GM12875 (cell line): ENCODE data around the gene CALML6.

Experiments
- H3K4me3 ChIP-seq: one replicate; pipeline ENCODE4 v1.5.1; 2011; ENCODE audit warnings: low read depth, low read length, control low read depth
- TF ChIP-seq, protein P1 (sequence below): IDR thresholded peaks from 2 replicates; pipeline ENCODE4 v1.5.1; 2011; ENCODE audit warnings: low read depth, mild to moderate bottlenecking, control low read depth, inconsistent platforms, low read length, moderate library complexity, borderline replicate concordance; ENCODE audit not compliant: insufficient read depth

The CALML6 gene

GRCh38 chr1:1924386-1924785 lies 9.3 kb downstream of the CALML6 start:
- H3K4me3 ChIP-seq, result no peak overlapping the region
- TF ChIP-seq, protein P1, sequence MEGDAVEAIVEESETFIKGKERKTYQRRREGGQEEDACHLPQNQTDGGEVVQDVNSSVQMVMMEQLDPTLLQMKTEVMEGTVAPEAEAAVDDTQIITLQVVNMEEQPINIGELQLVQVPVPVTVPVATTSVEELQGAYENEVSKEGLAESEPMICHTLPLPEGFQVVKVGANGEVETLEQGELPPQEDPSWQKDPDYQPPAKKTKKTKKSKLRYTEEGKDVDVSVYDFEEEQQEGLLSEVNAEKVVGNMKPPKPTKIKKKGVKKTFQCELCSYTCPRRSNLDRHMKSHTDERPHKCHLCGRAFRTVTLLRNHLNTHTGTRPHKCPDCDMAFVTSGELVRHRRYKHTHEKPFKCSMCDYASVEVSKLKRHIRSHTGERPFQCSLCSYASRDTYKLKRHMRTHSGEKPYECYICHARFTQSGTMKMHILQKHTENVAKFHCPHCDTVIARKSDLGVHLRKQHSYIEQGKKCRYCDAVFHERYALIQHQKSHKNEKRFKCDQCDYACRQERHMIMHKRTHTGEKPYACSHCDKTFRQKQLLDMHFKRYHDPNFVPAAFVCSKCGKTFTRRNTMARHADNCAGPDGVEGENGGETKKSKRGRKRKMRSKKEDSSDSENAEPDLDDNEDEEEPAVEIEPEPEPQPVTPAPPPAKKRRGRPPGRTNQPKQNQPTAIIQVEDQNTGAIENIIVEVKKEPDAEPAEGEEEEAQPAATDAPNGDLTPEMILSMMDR, result no peak

- TF ChIP-seq, protein P1, result no peak
- no peak overlapping the region for H3K4me3 ChIP-seq
Measured at GRCh38 chr1:1924849-1925248, 9.8 kb downstream of the CALML6 start.

- H3K4me3 ChIP-seq, result no peak overlapping the region
- TF ChIP-seq, protein P1, result no peak
Measured at GRCh38 chr1:1925437-1926345, 10.6 kb downstream of the CALML6 start.

DNA sequence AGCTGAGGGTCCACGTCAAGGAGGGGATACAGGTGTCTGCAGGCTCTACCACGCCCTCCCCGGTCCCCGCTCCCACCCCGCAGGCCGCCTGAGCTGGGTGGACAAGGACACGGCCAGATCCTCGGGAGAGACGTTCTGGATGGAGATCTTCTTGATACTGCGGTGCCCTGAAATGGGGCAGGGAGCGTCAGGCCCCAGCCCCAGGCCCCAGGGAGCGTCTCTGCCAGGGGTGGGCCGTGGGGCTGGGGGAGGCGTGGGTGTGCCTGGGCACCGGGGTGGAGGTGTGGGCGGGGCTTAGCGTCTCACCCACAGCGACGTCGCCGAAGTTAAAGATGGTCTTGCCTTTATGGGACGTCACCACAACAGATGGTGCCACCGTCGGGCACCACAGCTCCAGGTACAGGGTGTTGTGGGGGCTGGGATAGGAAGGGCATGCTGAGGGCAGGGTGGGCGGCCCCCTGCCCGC lies 11.3 kb downstream of the CALML6 start:
- no peak overlapping the region for H3K4me3 ChIP-seq
- TF ChIP-seq, protein P1, result no peak

DNA sequence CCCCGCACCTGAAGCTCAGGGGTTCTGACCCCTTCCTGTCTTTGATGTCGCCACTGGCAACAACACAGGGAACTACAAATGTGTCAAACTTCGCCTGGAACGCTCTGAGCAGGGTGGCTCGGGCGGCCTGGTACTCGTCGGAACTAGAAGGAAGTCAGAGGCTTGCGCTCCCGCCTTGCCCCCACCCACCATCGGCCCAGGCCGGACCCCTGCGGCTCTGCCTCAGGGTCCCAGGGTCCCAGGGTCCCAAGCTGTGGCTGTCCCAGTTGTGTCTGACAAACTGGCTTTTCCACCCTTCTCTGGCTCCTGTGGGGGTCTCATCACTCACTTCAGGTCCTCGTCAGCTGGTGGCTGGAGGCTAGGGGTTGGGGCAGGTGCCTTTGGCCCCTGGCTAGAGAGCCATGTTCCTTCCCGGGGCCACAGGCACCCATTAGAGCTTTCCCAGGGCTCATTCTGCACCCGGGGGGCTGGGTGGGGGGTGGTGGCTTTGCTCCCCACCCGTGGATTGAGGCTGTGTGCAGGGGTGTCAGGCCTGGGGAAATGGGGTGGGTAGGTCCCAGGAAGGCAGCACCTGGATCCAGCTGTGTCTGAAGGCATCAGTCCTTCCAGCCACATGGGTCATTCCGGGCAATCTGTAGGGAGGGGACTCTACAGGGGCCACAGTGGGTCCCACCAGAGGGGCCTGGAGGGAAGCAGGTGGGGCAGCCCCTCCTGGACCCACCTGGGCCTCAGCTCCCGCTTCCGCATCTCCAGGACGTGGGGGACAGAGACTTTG lies 12.0 kb downstream of the CALML6 start:
- H3K4me3 ChIP-seq, result no peak overlapping the region
- TF ChIP-seq, protein P1, result no peak

DNA sequence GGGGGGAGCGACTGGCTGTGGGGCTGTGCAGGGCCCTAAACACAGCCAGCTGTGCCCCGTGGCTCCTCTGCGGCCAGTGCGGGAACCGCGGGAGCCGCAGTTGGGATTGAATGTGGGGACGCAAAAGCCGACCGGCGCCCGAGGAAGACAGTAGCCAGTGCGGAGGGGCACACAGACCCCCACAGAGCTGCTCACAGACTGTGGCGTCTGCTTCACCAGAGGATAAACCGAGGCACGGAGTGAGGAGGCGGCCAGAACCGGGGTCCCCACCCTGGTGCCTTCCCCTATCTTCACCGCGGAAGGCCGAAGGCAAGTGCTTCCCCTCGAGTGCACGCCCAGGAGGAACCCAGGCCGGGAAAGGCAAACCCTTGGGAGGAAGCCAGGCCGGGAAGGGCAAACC lies 12.7 kb downstream of the CALML6 start:
- H3K4me3 ChIP-seq, result no peak overlapping the region
- TF ChIP-seq, protein P1, result no peak
